IMR-90 (cell line): ENCODE measurements around the gene USP33. TPM values are rescaled to one million over a fixed set of nuclear protein-coding genes. Genes with fewer than 3 reads are reported as not detected.

Experiments used
- ATAC-seq: fragments of 200-7000 bp; cut with Tn5 transposase; 2 replicates; pipeline ENCODE4 v1.9.1; 2020; ENCODE audit warnings: low read depth, mild to moderate bottlenecking, moderate library complexity
- BruUV-seq: library from RNA; stranded (reverse); fragments of 400-500 nt; replicated peaks from 2 replicates; lab custom pipeline; 2021; lab: Mats Ljungman, UMichigan
- CTCF ChIA-PET: fragments of 300-600 bp; formaldehyde crosslinking; extraction: SDS; loops from one replicate; lab custom pipeline; 2021; ENCODE audit warnings: antibody characterized with exemption; lab: Yijun Ruan, JAX
- POLR2A ChIA-PET: fragments of 300-600 bp; sonication (Branson Sonifier 250); formaldehyde crosslinking; loops from one replicate; lab custom pipeline; 2022; ENCODE audit warnings: antibody characterized with exemption; ENCODE audit not compliant: unreplicated experiment; lab: Charles Lee
- DNase-seq: peaks from one replicate; pipeline ENCODE4 v3.0.0; 2013
- H2AFZ ChIP-seq: replicated peaks from 2 replicates; pipeline ENCODE3; 2013; ENCODE audit warnings: low read length, mild to moderate bottlenecking; ENCODE audit not compliant: poor library complexity
- H2AK5ac ChIP-seq: 2 replicates; pipeline ENCODE4 v1.6.1; 2013; ENCODE audit warnings: low read depth, low read length, inconsistent platforms
- H2AK9ac ChIP-seq: replicated peaks from 2 replicates; pipeline ENCODE3; 2013; ENCODE audit warnings: mild to moderate bottlenecking, low read depth, low read length, moderate library complexity; ENCODE audit not compliant: poor library complexity
- H2BK120ac ChIP-seq: 2 replicates; pipeline ENCODE4 v1.6.1; 2013; ENCODE audit warnings: low read depth, low read length, inconsistent platforms
- H2BK15ac ChIP-seq: 3 replicates; pipeline ENCODE4 v1.6.1; 2013; ENCODE audit warnings: low read depth, low read length, inconsistent platforms
- H2BK20ac ChIP-seq: 2 replicates; pipeline ENCODE4 v1.6.1; 2013; ENCODE audit warnings: low read depth, mild to moderate bottlenecking, inconsistent platforms, low read length, moderate library complexity
- H2BK5ac ChIP-seq: 2 replicates; pipeline ENCODE4 v1.6.1; 2013; ENCODE audit warnings: mild to moderate bottlenecking, low read depth, low read length, inconsistent platforms; ENCODE audit not compliant: poor library complexity, severe bottlenecking
- H3K14ac ChIP-seq: replicated peaks from 2 replicates; pipeline ENCODE4 v1.6.1; 2013; ENCODE audit warnings: low read depth, low read length, inconsistent platforms
- H3K18ac ChIP-seq: 2 replicates; pipeline ENCODE4 v1.6.1; 2013; ENCODE audit warnings: low read depth, low read length, control low read depth
- H3K23ac ChIP-seq: 2 replicates; pipeline ENCODE4 v1.6.1; 2013; ENCODE audit warnings: low read depth, low read length, inconsistent platforms
- H3K27ac ChIP-seq: 2 replicates; pipeline ENCODE4 v1.5.1; 2013; ENCODE audit warnings: mild to moderate bottlenecking, control low read depth, low read length; ENCODE audit not compliant: insufficient read depth
- H3K27me3 ChIP-seq: 2 replicates; pipeline ENCODE4 v1.6.1; 2013; ENCODE audit warnings: low read length; ENCODE audit not compliant: control insufficient read depth, insufficient read depth
- H3K36me3 ChIP-seq: 2 replicates; pipeline ENCODE4 v1.6.1; 2013; ENCODE audit warnings: low read length, mixed read lengths; ENCODE audit not compliant: control insufficient read depth, insufficient read depth
- H3K4ac ChIP-seq: 2 replicates; pipeline ENCODE4 v1.6.1; 2013; ENCODE audit warnings: low read depth, low read length, inconsistent platforms
- H3K4me1 ChIP-seq: 2 replicates; pipeline ENCODE4 v1.6.1; 2013; ENCODE audit warnings: low read length, mixed read lengths; ENCODE audit not compliant: control insufficient read depth, insufficient read depth
- H3K4me2 ChIP-seq: 2 replicates; pipeline ENCODE4 v1.6.1; 2013; ENCODE audit warnings: low read depth, mild to moderate bottlenecking, control low read depth, low read length, moderate library complexity
- H3K4me3 ChIP-seq: 2 replicates; pipeline ENCODE4 v1.5.1; 2013; ENCODE audit warnings: low read depth, mild to moderate bottlenecking, control low read depth, low read length, moderate library complexity; ENCODE audit not compliant: insufficient read depth
- H3K56ac ChIP-seq: 2 replicates; pipeline ENCODE4 v1.6.1; 2013; ENCODE audit warnings: low read length, inconsistent platforms; ENCODE audit not compliant: insufficient read depth; ENCODE audit errors: extremely low read depth
- H3K79me1 ChIP-seq, 2 experiments: 2 replicates each; pipeline ENCODE4 v1.6.1; 2013; ENCODE audit warnings: low read length in 2 of 2, inconsistent platforms in 1 of 2, low read depth in 1 of 2
- H3K9ac ChIP-seq: 2 replicates; pipeline ENCODE4 v1.6.1; 2013; ENCODE audit warnings: low read depth, low read length, control low read depth
- H3K9me1 ChIP-seq: 2 replicates; pipeline ENCODE4 v1.6.1; 2013; ENCODE audit warnings: low read length, inconsistent platforms; ENCODE audit not compliant: insufficient read depth
- H3K9me3 ChIP-seq: 2 replicates; pipeline ENCODE4 v1.6.1; 2013; ENCODE audit warnings: low read length; ENCODE audit not compliant: control insufficient read depth, insufficient read depth
- H4K20me1 ChIP-seq: 2 replicates; pipeline ENCODE4 v1.6.1; 2013; ENCODE audit warnings: low read length, inconsistent platforms; ENCODE audit not compliant: insufficient read depth
- H4K5ac ChIP-seq: 2 replicates; pipeline ENCODE4 v1.6.1; 2013; ENCODE audit warnings: mild to moderate bottlenecking, low read depth, low read length, control low read depth
- H4K8ac ChIP-seq, 2 experiments: 2 replicates each; pipeline ENCODE4 v1.6.1; 2013; ENCODE audit warnings: low read depth in 2 of 2, low read length in 2 of 2, control low read depth in 1 of 2, inconsistent platforms in 1 of 2
- H4K91ac ChIP-seq: 2 replicates; pipeline ENCODE4 v1.6.1; 2013; ENCODE audit warnings: low read depth, low read length, inconsistent platforms; ENCODE audit not compliant: insufficient read depth
- BHLHE40 ChIP-seq: fragments of 150-350 bp; IDR thresholded peaks from 2 replicates; pipeline ENCODE4 v1.6.1; 2016; ENCODE audit warnings: mild to moderate bottlenecking, low read depth, low read length
- CEBPB ChIP-seq: IDR thresholded peaks from 2 replicates; pipeline ENCODE4 v1.6.1; 2012; ENCODE audit warnings: low read depth, low read length, improper control_type of control experiment
- CHD1 ChIP-seq: IDR thresholded peaks from 2 replicates; pipeline ENCODE4 v1.6.1; 2012; ENCODE audit warnings: low read depth, low read length, improper control_type of control experiment
- FOS ChIP-seq: fragments of 150-350 bp; IDR thresholded peaks from 2 replicates; pipeline ENCODE4 v1.6.1; 2016; ENCODE audit warnings: low read depth, low read length
- MAFK ChIP-seq: IDR thresholded peaks from 2 replicates; pipeline ENCODE4 v1.6.1; 2012; ENCODE audit warnings: low read depth, low read length, improper control_type of control experiment
- MAZ ChIP-seq: IDR thresholded peaks from 2 replicates; pipeline ENCODE4 v1.6.1; 2012; ENCODE audit warnings: low read depth, mild to moderate bottlenecking, low read length, improper control_type of control experiment, moderate library complexity, borderline replicate concordance
- MXI1 ChIP-seq: IDR thresholded peaks from 2 replicates; pipeline ENCODE4 v1.6.1; 2012; ENCODE audit warnings: low read depth, mild to moderate bottlenecking, low read length, moderate library complexity, borderline replicate concordance
- NFE2L2 ChIP-seq: fragments of 150-350 bp; IDR thresholded peaks from 2 replicates; pipeline ENCODE4 v1.6.1; 2016; ENCODE audit warnings: low read depth, mild to moderate bottlenecking, low read length
- POLR2A ChIP-seq: IDR thresholded peaks from 2 replicates; pipeline ENCODE4 v1.6.1; 2012; ENCODE audit warnings: mild to moderate bottlenecking, low read depth, low read length
- RAD21 ChIP-seq: IDR thresholded peaks from 2 replicates; pipeline ENCODE4 v1.6.1; 2012; ENCODE audit warnings: low read length, improper control_type of control experiment
- WGBS, 2 experiments: methylation state at CpG; one replicate each; pipeline versions ENCODE4 v1.1.5 to v1.1.7; 2013; ENCODE audit warnings: missing lambda C conversion rate in 2 of 2; ENCODE audit not compliant: insufficient read length in 1 of 2; ENCODE audit errors: extremely low coverage in 2 of 2; 5-methylcytosine and 5-hydroxymethylcytosine counted together
- dilution Hi-C: fragments of 300-500 bp; cut with HindIII; formaldehyde crosslinking; loops from one replicate; pipeline ENCODE4 v1.14.3; 2018; ENCODE audit warnings: low sequenced_read_pairs; ENCODE audit not compliant: unreplicated experiment
- in situ Hi-C: fragments of 300-500 bp; cut with MboI; formaldehyde crosslinking; loops from 3 replicates; pipeline ENCODE4 v1.14.3; 2019; ENCODE audit warnings: low sequenced_read_pairs, inconsistent platforms, mixed read lengths
- intact Hi-C: fragments of 100-400 bp; cut with micrococcal nuclease; formaldehyde crosslinking; loops from 2 replicates; pipeline ENCODE4 v1.10.0; 2022
- polyA plus RNA-seq, 3 experiments: library from polyadenylated mRNA; depleted of rRNA; stranded (reverse); fragments of >200 nt; gene quantifications; 2 replicates each; pipeline ENCODE4 v1.2.3, GENCODE V29; 2012; ENCODE audit warnings: low replicate concordance in 1 of 3
- total RNA-seq: library from RNA; depleted of rRNA; stranded (reverse); fragments of >200 nt; gene quantifications from 2 replicates; pipeline ENCODE4 v1.2.3, GENCODE V29; 2012
- TF ChIP-seq, protein P1 (sequence below): fragments of 150-350 bp; IDR thresholded peaks from 2 replicates; pipeline ENCODE4 v1.6.1; 2017; ENCODE audit warnings: mild to moderate bottlenecking, antibody characterized with exemption, low read length, low read depth
- TF ChIP-seq, protein P2 (sequence below): conservative IDR thresholded peaks from 2 replicates; pipeline ENCODE4 v1.5.1; 2012; ENCODE audit warnings: mild to moderate bottlenecking, low read depth, low read length, improper control_type of control experiment

Gene USP33
- total and polyA plus RNA-seq, 2 of the 4 experiments (the other 2 are of a cell fraction): 33.7 to 64.5 TPM

DNA sequence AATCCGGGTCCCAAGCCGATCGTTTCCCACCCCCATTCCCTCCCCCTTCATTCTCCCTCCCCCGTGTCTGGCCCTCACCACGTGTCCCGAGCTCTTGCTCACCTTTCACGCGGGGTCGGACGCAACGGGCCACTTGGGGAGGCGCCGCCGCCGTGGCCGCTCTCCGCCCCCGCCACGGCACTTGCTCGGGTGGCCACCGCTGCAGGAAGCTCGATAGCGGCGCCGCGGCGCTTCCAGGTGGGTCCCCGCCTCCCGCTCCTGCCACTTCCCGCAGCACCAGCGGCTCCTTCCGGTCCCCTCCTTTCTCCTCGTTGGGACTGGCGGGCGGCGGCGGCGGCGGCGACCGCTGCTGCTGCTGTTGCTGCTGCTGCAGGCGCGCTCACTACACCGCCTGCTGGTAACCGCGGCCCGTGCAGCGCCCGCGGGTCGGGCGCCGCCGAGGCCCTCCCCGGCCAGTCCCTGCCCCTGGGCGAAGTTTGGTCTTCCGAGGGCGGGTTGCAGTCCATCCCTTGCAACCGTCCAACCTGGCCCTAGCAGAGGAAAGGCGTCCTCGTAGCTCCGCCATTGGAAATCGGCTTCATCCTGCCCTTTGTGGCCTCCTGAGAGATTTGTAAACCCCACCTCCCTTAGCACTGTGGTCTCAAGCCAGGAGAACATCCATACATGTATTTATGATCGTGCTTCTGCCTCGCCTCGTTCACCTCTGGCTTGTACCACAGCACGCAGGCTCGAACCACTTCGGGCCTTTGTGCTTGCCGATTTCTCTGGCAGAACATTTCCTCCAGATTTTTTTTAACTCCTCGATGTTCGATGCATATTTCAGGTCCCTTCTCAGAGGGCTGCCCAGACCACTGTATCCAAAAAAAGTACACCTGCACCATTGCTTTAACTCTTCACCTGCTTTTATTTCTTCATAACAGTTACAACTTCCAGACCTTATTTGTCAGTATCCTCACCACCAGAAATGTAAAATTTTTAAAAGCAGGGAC, 76.2 kb downstream of the USP33 start:
- Histone ChIP-seq H3K79me1 (peaks cover 0 to 10% of the 10 kb centered on the region in 2 experiments; a peak in 2 of 4 replicates), H2BK5ac (peak overlapping the region; percentile 92), H2BK15ac (peak overlapping the region; percentile 85; the same call in 2 of the 3 replicates), H3K4ac (peak overlapping the region; percentile 95), H2AFZ (peak overlapping the region; percentile 90), H4K20me1 (peaks cover 14% of the 10 kb centered on the region; the same call in 1 of the 2 replicates), H3K18ac (peak overlapping the region; percentile 72), H3K9ac (peak overlapping the region; percentile 90), H3K4me2 (peak overlapping the region; percentile 88), H2AK5ac (peak overlapping the region; percentile 82), H4K8ac (peak overlapping the region; percentile 87 to 95), H2BK120ac (peak overlapping the region; percentile 84), H2BK20ac (peak overlapping the region; percentile 11), H3K9me3 (no peaks in the 10 kb centered on the region), H2AK9ac (peak overlapping the region; percentile 56), H4K5ac (peak overlapping the region; percentile 87), H3K23ac (peak overlapping the region; percentile 78), H3K36me3 (no peaks in the 10 kb centered on the region), H3K4me3 (peak overlapping the region; percentile 80), H4K91ac (peak overlapping the region; percentile 92), H3K56ac (peak overlapping the region; percentile 89), H3K9me1 (no peaks in the 10 kb centered on the region), H3K27me3 (no peaks in the 10 kb centered on the region), H3K27ac (peak overlapping the region; percentile 97), H3K14ac (peak overlapping the region; percentile 85), H3K4me1 (no peaks in the 10 kb centered on the region; the same call in 1 of the 2 replicates)
- intact Hi-C loops (loop anchor here (1.0 to 5.0 kb wide), 5 partner anchors 144 to 535 kb away; partner anchors contain the start of genes AK5 and PIGK), dilution Hi-C loops (no loop called here), in situ Hi-C loops (loop anchor here (10.0 kb wide), 1 partner anchor 529 kb away; no protein-coding TSS in a partner anchor)
- POLR2A ChIA-PET: interaction anchor here (0.6 kb wide), 2 partner anchors 15 to 147 kb away, joined by 4 to 9 read pairs; no protein-coding TSS in a partner anchor
- no TSS peak for BruUV-seq
- ATAC-seq (peak; percentile 88), DNase-seq (peak; percentile 89)
- 0% methylated on average over 60 of the region's 72 CpGs; no CpG with 5 or more reads in 1 of the 2 experiments for WGBS, 2 experiments
- CTCF ChIA-PET: interaction anchor here (0.5 to 1.0 kb wide), 3 partner anchors 26 to 106 kb away, joined by 3 to 4 read pairs (median 3); no protein-coding TSS in a partner anchor
- TF ChIP-seq POLR2A (0 out of 2 replicates have a peak, but pooled peaks have one; percentile 17), MAFK (no peak), FOS (no peak), CHD1 (0 out of 2 replicates have a peak, but pooled peaks have one; percentile 49), MAZ (peak; percentile 87; the same call in 1 of the 2 replicates), MXI1 (no peak), RAD21 (peak; percentile 73), BHLHE40 (no peak), CEBPB (no peak), NFE2L2 (no peak)
- TF ChIP-seq, protein P1, sequence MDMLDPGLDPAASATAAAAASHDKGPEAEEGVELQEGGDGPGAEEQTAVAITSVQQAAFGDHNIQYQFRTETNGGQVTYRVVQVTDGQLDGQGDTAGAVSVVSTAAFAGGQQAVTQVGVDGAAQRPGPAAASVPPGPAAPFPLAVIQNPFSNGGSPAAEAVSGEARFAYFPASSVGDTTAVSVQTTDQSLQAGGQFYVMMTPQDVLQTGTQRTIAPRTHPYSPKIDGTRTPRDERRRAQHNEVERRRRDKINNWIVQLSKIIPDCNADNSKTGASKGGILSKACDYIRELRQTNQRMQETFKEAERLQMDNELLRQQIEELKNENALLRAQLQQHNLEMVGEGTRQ: no peak
- TF ChIP-seq, protein P2, sequence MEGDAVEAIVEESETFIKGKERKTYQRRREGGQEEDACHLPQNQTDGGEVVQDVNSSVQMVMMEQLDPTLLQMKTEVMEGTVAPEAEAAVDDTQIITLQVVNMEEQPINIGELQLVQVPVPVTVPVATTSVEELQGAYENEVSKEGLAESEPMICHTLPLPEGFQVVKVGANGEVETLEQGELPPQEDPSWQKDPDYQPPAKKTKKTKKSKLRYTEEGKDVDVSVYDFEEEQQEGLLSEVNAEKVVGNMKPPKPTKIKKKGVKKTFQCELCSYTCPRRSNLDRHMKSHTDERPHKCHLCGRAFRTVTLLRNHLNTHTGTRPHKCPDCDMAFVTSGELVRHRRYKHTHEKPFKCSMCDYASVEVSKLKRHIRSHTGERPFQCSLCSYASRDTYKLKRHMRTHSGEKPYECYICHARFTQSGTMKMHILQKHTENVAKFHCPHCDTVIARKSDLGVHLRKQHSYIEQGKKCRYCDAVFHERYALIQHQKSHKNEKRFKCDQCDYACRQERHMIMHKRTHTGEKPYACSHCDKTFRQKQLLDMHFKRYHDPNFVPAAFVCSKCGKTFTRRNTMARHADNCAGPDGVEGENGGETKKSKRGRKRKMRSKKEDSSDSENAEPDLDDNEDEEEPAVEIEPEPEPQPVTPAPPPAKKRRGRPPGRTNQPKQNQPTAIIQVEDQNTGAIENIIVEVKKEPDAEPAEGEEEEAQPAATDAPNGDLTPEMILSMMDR: peak; percentile 89
